CD4-positive, alpha-beta T cell (primary cell): ENCODE data around the gene STBD1. TPM values are rescaled to one million over a fixed set of nuclear protein-coding genes. Genes with fewer than 3 reads are reported as not detected.

Experiments used
- ATAC-seq: fragments of 200-7000 bp; cut with Tn5 transposase; one replicate; pipeline ENCODE4 v1.10.0; 2022; ENCODE audit warnings: mild to moderate bottlenecking; ENCODE audit not compliant: poor library complexity
- CTCF ChIA-PET: fragments of 350-600 bp; sonication (Branson Sonifier 250); formaldehyde crosslinking; loops from one replicate; lab custom pipeline; 2021; ENCODE audit warnings: antibody characterized with exemption, inconsistent platforms; lab: Charles Lee
- POLR2A ChIA-PET: fragments of 350-600 bp; sonication (Branson Sonifier 250); formaldehyde crosslinking; loops from one replicate; lab custom pipeline; 2021; ENCODE audit warnings: antibody characterized with exemption, inconsistent platforms; lab: Charles Lee
- DNase-seq, 14 experiments: peaks; one replicate each; pipeline ENCODE4 v3.0.0-alpha.2; 2013 to 2020; ENCODE audit warnings: mixed read lengths in 2 of 14
- H3K27ac ChIP-seq, 2 donors: one replicate each; pipeline versions ENCODE4 v1.5.1 to v1.7.0; 2013; ENCODE audit warnings: low read length in 2 of 2, low read depth in 1 of 2, mild to moderate bottlenecking in 1 of 2
- H3K27me3 ChIP-seq, 2 experiments: 1 replicate in 1 of 2; 2 replicates in 1 of 2; pipeline versions ENCODE4 v1.6.1 to v1.7.0; 2013; ENCODE audit warnings: low read length in 2 of 2, control low read depth in 1 of 2, mild to moderate bottlenecking in 1 of 2, moderate library complexity in 1 of 2; ENCODE audit not compliant: insufficient read depth in 2 of 2, control insufficient read depth in 1 of 2
- H3K36me3 ChIP-seq: one replicate; pipeline ENCODE4 v1.6.1; 2013; ENCODE audit warnings: low read length, control low read depth; ENCODE audit not compliant: insufficient read depth
- H3K4me1 ChIP-seq: one replicate; pipeline ENCODE4 v1.6.1; 2013; ENCODE audit warnings: low read length, control low read depth; ENCODE audit not compliant: insufficient read depth
- H3K4me3 ChIP-seq: one replicate; pipeline ENCODE4 v1.5.1; 2013; ENCODE audit warnings: mild to moderate bottlenecking, low read length, moderate library complexity
- H3K9me3 ChIP-seq, 2 experiments: 1 replicate in 1 of 2; 2 replicates in 1 of 2; pipeline versions ENCODE4 v1.6.1 to v1.7.0; 2013; ENCODE audit warnings: low read length in 2 of 2, mild to moderate bottlenecking in 2 of 2, control low read depth in 1 of 2, moderate library complexity in 1 of 2; ENCODE audit not compliant: control insufficient read depth in 1 of 2, insufficient read depth in 1 of 2
- H3K27ac Mint-ChIP-seq: one replicate; pipeline ENCODE4 v1.8.0; 2020; ENCODE audit warnings: mixed read lengths
- H3K27me3 Mint-ChIP-seq: one replicate; pipeline ENCODE4 v1.8.0; 2021; ENCODE audit warnings: mixed read lengths
- H3K36me3 Mint-ChIP-seq: one replicate; pipeline ENCODE4 v1.8.0; 2021; ENCODE audit warnings: low read depth, mixed read lengths
- H3K4me1 Mint-ChIP-seq: one replicate; pipeline ENCODE4 v1.8.0; 2021; ENCODE audit warnings: low read depth, mixed read lengths
- H3K4me3 Mint-ChIP-seq: one replicate; pipeline ENCODE4 v1.8.0; 2020; ENCODE audit warnings: mild to moderate bottlenecking, mixed read lengths
- H3K9me3 Mint-ChIP-seq: one replicate; pipeline ENCODE4 v1.8.0; 2020; ENCODE audit warnings: mixed read lengths
- intact Hi-C, 2 experiments: fragments of 100-400 bp; cut with DNase I in 1 of 2; cut with micrococcal nuclease in 1 of 2; formaldehyde crosslinking; loops; one replicate each; pipeline versions ENCODE4 v1.15.1 to v1.9.0; 2023 to 2025; cut with DNase I, micrococcal nuclease
- total RNA-seq, 174 experiments: library from RNA in 2 of 174; stranded (reverse) in 2 of 174; gene quantifications; one replicate each; pipeline ENCODE4 v1.2.3 and lab custom pipeline; 2021 to 2026
- TF ChIP-seq, protein P1 (sequence below): fragments of 200-600 bp; IDR thresholded peaks from one replicate; pipeline ENCODE4 v1.8.0; 2022; ENCODE audit warnings: antibody characterized with exemption, mild to moderate bottlenecking

Gene STBD1
- total RNA-seq, 2 experiments from 2014 or later, result 0.11 TPM; not detected in 1

GRCh38 chr4:76260571-76260970, 46.0 kb upstream of the STBD1 start:
- H3K27me3 Mint-ChIP-seq, result peaks cover 16% of the 10 kb centered on the region
- Histone ChIP-seq H3K36me3 (no peaks in the 10 kb centered on the region), H3K4me1 (no peaks in the 10 kb centered on the region), H3K9me3 (no peaks in the 10 kb centered on the region), H3K27me3 (peaks cover 2 to 7% of the 10 kb centered on the region in 2 experiments), H3K27ac (no peak overlapping the region), H3K4me3 (no peak overlapping the region)
- DNase-seq, result no peak
- H3K36me3 Mint-ChIP-seq, result no peaks in the 10 kb centered on the region
- H3K4me3 Mint-ChIP-seq, result no peak overlapping the region
- no peak overlapping the region for H3K27ac Mint-ChIP-seq
- CTCF ChIA-PET, result no interaction called here
- POLR2A ChIA-PET, result no interaction called here
- no peaks in the 10 kb centered on the region for H3K4me1 Mint-ChIP-seq
- no peaks in the 10 kb centered on the region for H3K9me3 Mint-ChIP-seq
- TF ChIP-seq, protein P1, sequence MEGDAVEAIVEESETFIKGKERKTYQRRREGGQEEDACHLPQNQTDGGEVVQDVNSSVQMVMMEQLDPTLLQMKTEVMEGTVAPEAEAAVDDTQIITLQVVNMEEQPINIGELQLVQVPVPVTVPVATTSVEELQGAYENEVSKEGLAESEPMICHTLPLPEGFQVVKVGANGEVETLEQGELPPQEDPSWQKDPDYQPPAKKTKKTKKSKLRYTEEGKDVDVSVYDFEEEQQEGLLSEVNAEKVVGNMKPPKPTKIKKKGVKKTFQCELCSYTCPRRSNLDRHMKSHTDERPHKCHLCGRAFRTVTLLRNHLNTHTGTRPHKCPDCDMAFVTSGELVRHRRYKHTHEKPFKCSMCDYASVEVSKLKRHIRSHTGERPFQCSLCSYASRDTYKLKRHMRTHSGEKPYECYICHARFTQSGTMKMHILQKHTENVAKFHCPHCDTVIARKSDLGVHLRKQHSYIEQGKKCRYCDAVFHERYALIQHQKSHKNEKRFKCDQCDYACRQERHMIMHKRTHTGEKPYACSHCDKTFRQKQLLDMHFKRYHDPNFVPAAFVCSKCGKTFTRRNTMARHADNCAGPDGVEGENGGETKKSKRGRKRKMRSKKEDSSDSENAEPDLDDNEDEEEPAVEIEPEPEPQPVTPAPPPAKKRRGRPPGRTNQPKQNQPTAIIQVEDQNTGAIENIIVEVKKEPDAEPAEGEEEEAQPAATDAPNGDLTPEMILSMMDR, result no peak
- ATAC-seq, result no peak
- intact Hi-C loops, result no loop called here

DNA sequence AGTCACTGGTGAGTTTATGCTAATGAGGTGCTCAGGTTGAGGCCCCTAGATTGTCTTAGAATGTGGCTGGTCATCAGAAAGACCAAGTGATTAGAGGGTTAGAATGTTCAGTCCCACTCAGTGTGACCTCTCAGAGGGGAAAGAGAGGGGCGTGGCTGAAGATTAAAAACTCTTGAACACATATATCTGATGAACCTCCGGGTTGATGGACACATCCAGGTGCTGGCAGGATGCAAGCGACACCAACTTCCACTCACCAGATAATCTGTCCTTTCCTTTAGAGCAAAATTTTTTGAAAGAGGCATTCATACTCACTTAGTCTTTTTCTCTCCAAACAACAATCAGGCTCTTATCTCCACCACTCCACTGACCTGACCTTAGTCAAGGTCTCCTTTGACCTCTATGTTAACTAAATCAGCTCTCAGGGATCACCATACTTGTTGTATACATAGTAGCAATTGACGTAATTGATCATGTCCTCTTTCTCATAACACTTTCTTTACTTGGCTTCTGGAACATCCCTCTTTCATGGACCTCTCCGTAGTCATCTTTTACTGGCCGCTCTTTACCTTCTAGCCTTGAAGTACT, 40.8 kb upstream of the STBD1 start:
- ChIA-PET CTCF (no interaction called here), POLR2A (no interaction called here)
- Mint-ChIP-seq H3K4me3 (no peak overlapping the region), H3K9me3 (no peaks in the 10 kb centered on the region), H3K27ac (no peak overlapping the region), H3K36me3 (no peaks in the 10 kb centered on the region), H3K27me3 (no peaks in the 10 kb centered on the region), H3K4me1 (no peaks in the 10 kb centered on the region)
- H3K9me3 ChIP-seq, result no peaks in the 10 kb centered on the region
- H3K4me1 ChIP-seq, result no peaks in the 10 kb centered on the region
- intact Hi-C loops, result no loop called here
- no peak overlapping the region for H3K4me3 ChIP-seq
- H3K27ac ChIP-seq, result no peak overlapping the region
- H3K27me3 ChIP-seq, result no peaks in the 10 kb centered on the region
- no peak for DNase-seq
- TF ChIP-seq, protein P1, result no peak
- ATAC-seq, result no peak
- no peaks in the 10 kb centered on the region for H3K36me3 ChIP-seq

- no peak overlapping the region for H3K27ac ChIP-seq
- no peaks in the 10 kb centered on the region for H3K9me3 ChIP-seq
- H3K36me3 Mint-ChIP-seq, result no peaks in the 10 kb centered on the region
- H3K4me1 ChIP-seq, result no peaks in the 10 kb centered on the region
- POLR2A ChIA-PET, result no interaction called here
- H3K4me3 Mint-ChIP-seq, result no peak overlapping the region
- H3K9me3 Mint-ChIP-seq, result no peaks in the 10 kb centered on the region
- no peaks in the 10 kb centered on the region for H3K27me3 Mint-ChIP-seq
- ATAC-seq (no peak), DNase-seq (no peak)
- CTCF ChIA-PET, result no interaction called here
- H3K4me3 ChIP-seq, result no peak overlapping the region
- no peaks in the 10 kb centered on the region for H3K27me3 ChIP-seq
- H3K4me1 Mint-ChIP-seq, result no peaks in the 10 kb centered on the region
- TF ChIP-seq, protein P1, result no peak
- intact Hi-C loops, result no loop called here
- no peak overlapping the region for H3K27ac Mint-ChIP-seq
- no peaks in the 10 kb centered on the region for H3K36me3 ChIP-seq
Measured at GRCh38 chr4:76266627-76267026, 39.9 kb upstream of the STBD1 start.
